ENCODE data around the gene PTPRT.

Gene PTPRT

DNA sequence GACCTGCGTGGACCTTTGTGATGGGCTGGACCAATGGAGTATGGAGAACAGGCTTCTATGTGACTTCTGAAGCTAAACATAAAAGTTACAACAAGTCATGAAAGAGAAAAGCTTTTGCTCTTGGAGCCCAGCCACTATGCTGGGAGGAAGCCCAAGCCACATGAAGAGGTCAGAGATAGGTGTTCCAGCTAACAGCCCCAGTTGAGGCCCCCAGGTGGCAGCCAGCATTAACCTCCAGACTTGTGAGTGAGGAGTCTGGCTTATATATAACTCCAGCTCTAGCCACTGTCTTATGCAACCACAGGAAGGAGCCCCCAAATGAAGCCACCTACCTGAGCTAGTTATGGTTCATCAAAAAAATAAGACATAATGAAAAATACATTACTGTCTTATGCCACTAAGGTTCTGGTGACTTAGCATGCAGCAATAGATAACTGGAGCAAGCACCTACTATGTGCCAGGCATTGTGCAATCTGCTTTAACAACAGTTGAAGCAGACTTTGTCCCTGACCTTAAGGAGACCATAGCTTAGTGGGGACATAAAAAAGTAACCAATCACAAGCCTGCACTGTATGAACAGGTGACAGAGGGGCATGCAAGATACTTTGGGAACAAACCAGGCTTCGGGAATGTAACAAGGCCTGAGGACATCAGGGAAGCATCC, 599.6 kb downstream of the PTPRT start:
- H3K4me1 ChIP-seq (ENCODE audit: insufficient read depth, low read length), result no peaks in the 10 kb centered on the region
- H3K4me3 ChIP-seq (ENCODE audit: low read length), result no peak overlapping the region
- no peaks in the 10 kb centered on the region for H3K9me3 ChIP-seq (ENCODE audit: insufficient read depth, low read depth, low read length)
- 86% methylated on average over 2 of the region's 2 CpGs for WGBS
- H3K36me3 ChIP-seq (ENCODE audit: insufficient read depth, low read length), result no peaks in the 10 kb centered on the region
- H3K27me3 ChIP-seq (ENCODE audit: insufficient read depth, low read length), result no peaks in the 10 kb centered on the region
- H3K9ac ChIP-seq (ENCODE audit: low read depth, low read length), result no peak overlapping the region
- no peak overlapping the region for H3K27ac ChIP-seq (ENCODE audit: low read depth, low read length)

DNA sequence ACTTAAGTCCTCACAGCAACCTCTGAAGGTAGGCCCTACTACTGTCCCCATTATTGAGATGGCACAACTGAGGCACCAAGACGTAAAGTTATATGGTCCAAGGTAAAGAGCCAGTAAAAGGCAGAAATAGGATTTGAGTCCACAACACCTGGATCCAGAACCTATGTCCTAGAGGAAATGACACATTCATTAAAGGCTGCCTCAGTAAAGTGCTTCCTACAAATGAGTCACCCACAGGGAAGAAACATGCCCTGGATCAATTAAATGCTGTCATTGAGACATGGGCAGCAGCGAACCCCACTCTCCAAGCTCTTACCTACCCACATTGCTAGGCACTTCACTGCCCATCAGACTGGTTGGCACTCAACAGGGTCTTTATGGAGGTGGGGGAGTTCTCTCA, 600.9 kb downstream of the PTPRT start:
- H3K27ac ChIP-seq (ENCODE audit: low read depth, low read length), result no peak overlapping the region
- H3K4me3 ChIP-seq (ENCODE audit: low read length), result no peak overlapping the region
- no peak overlapping the region for H3K9ac ChIP-seq (ENCODE audit: low read depth, low read length)
- H3K4me1 ChIP-seq (ENCODE audit: insufficient read depth, low read length), result no peaks in the 10 kb centered on the region
- H3K9me3 ChIP-seq (ENCODE audit: insufficient read depth, low read depth, low read length), result no peaks in the 10 kb centered on the region
- no peaks in the 10 kb centered on the region for H3K36me3 ChIP-seq (ENCODE audit: insufficient read depth, low read length)
- H3K27me3 ChIP-seq (ENCODE audit: insufficient read depth, low read length), result no peaks in the 10 kb centered on the region
- WGBS, result 86% methylated on average over 2 of the region's 2 CpGs

DNA sequence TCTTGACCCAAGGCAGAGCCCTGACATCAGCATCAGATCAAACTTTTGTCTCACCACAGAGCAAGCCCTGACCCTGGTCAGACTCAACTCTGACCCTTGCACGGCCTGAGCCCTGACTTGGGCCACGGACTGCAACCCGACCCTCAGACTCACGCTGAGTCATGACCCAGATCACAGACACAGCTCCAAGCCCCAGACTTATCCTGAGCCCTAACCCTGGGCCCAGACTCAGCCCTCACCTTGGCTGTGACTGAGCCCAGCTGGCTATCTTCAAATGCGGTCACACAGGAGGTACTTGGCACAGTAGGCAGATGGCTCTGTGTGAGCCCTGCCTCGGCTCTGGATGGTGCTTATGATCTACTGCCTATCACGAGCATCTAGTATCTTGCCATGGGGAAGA, 602.3 kb downstream of the PTPRT start:
- H3K4me3 ChIP-seq (ENCODE audit: low read length), result no peak overlapping the region
- no peaks in the 10 kb centered on the region for H3K27me3 ChIP-seq (ENCODE audit: insufficient read depth, low read length)
- H3K9me3 ChIP-seq (ENCODE audit: insufficient read depth, low read depth, low read length), result no peaks in the 10 kb centered on the region
- WGBS, result 87% methylated on average over 7 of the region's 7 CpGs
- H3K27ac ChIP-seq (ENCODE audit: low read depth, low read length), result no peak overlapping the region
- H3K36me3 ChIP-seq (ENCODE audit: insufficient read depth, low read length), result no peaks in the 10 kb centered on the region
- H3K4me1 ChIP-seq (ENCODE audit: insufficient read depth, low read length), result no peaks in the 10 kb centered on the region
- no peak overlapping the region for H3K9ac ChIP-seq (ENCODE audit: low read depth, low read length)

DNA sequence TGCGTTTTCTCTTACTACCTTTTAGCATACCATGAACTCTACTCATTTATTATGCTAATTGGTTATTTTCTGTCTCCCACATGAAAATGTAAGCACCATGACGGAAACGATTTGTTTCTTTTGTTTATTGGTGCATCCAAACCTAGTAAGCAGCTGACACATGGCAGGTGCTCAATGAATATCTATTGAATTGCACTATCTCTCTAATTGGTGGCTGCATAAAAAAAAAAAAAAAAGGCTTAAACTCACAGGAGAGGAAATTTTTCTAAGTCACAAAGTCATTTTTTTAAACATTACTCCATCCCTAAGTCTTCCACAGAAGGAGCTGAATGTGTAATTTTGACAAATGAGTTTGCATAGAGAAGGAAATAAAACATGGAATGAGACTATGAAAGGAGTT, 608.4 kb downstream of the PTPRT start:
- no peak overlapping the region for H3K9ac ChIP-seq (ENCODE audit: low read depth, low read length)
- 85% methylated on average over 3 of the region's 3 CpGs for WGBS

DNA sequence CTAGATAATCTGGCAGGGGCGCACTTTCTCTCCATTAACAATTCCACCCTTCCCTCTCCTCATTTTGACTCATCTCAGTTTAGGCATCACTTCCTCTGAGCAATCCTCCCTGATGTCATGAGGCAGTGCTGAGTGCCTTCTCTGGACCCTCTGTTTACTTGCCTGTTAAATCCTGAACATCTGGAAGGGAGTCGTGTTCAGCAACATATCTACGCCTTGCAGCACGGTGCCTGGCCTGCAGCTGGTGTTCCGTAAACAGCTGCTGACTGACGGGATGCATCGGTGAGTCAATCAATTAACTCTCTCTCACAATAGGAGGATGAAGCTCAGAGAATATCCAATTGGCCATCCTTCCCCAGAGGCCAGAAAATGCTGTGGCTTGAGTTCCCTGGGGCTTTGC, 613.5 kb downstream of the PTPRT start:
- WGBS, result 82% methylated on average over 7 of the region's 7 CpGs
- H3K27me3 ChIP-seq (ENCODE audit: insufficient read depth, low read length), result no peaks in the 10 kb centered on the region
- no peaks in the 10 kb centered on the region for H3K36me3 ChIP-seq (ENCODE audit: insufficient read depth, low read length)
- H3K9ac ChIP-seq (ENCODE audit: low read depth, low read length), result no peak overlapping the region
- no peaks in the 10 kb centered on the region for H3K4me1 ChIP-seq (ENCODE audit: insufficient read depth, low read length)
- H3K27ac ChIP-seq (ENCODE audit: low read depth, low read length), result no peak overlapping the region
- H3K4me3 ChIP-seq (ENCODE audit: low read length), result no peak overlapping the region
- 0 out of 2 replicates have a peak, but pooled peaks cover 7% of the 10 kb centered on the region for H3K9me3 ChIP-seq (ENCODE audit: insufficient read depth, low read depth, low read length)

More for the DNA sequence above, 608.4 kb downstream of the PTPRT start:
- no peaks in the 10 kb centered on the region for H3K36me3 ChIP-seq (ENCODE audit: insufficient read depth, low read length)
- H3K9me3 ChIP-seq (ENCODE audit: insufficient read depth, low read depth, low read length), result no peaks in the 10 kb centered on the region
- no peaks in the 10 kb centered on the region for H3K27me3 ChIP-seq (ENCODE audit: insufficient read depth, low read length)
- no peak overlapping the region for H3K4me3 ChIP-seq (ENCODE audit: low read length)
- H3K27ac ChIP-seq (ENCODE audit: low read depth, low read length), result no peak overlapping the region
- 0 out of 2 replicates have a peak, but pooled peaks cover 6% of the 10 kb centered on the region for H3K4me1 ChIP-seq (ENCODE audit: insufficient read depth, low read length)

DNA sequence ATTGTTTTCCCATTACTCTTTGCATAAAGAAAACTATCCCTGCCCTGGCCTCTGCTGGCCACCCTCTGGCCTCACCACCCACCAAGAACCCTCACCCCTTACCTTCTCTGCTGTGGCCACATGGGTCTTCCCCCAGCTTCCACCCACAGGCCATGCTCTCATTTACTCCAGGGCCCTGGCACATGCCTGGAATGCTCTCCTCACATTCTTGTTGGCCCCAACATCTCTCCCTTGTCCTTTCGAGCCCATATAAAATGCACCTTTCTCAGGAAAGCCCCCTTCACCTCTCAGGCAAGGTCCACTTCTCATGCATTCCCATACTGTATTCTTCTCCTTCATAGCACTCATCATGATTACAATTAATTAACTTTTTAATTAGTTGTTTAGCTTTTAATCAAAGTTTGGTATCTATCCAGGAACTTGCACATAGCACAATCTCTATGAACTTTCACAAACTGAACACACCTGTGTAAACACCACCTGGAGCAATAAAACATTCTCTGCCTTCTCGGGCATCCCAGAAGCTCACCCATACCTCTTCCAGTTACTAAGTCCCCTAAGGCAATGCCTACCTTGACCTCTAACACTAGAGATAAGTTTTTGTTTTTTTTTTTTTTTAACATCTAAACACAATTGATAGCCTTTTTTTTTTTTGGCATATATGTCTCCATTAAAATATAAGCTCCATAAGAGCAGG, 617.2 kb downstream of the PTPRT start:
- Histone ChIP-seq H3K4me3 (ENCODE audit: low read length) (no peak overlapping the region), H3K27me3 (ENCODE audit: insufficient read depth, low read length) (no peaks in the 10 kb centered on the region), H3K9ac (ENCODE audit: low read depth, low read length) (no peak overlapping the region), H3K36me3 (ENCODE audit: insufficient read depth, low read length) (no peaks in the 10 kb centered on the region), H3K4me1 (ENCODE audit: insufficient read depth, low read length) (no peaks in the 10 kb centered on the region), H3K27ac (ENCODE audit: low read depth, low read length) (no peak overlapping the region), H3K9me3 (ENCODE audit: insufficient read depth, low read depth, low read length) (0 out of 2 replicates have a peak, but pooled peaks cover 11% of the 10 kb centered on the region)
- 47% methylated on average over 2 of the region's 2 CpGs for WGBS

DNA sequence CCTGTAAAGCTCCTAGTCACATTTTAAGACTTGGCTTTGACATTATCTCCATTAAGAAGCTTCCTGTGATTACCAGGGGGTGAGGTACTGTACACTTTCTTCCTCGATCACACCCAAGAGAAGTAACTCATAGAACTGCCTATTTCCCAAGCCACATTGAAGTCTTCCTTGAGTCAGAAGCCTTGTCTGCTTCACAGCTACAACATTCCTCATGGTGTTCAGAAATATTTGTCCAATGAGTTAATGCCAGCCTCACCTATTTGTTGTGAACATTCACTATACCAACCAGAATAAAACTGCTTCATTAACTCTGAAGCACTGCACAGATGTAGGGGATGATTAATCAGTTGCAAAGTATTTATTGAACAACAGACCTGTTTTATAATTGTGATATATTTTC, 622.3 kb downstream of the PTPRT start:
- 85% methylated on average over 1 of the region's 1 CpG for WGBS
- H3K36me3 ChIP-seq (ENCODE audit: insufficient read depth, low read length), result no peaks in the 10 kb centered on the region
- no peaks in the 10 kb centered on the region for H3K27me3 ChIP-seq (ENCODE audit: insufficient read depth, low read length)
- no peaks in the 10 kb centered on the region for H3K4me1 ChIP-seq (ENCODE audit: insufficient read depth, low read length)
- H3K9ac ChIP-seq (ENCODE audit: low read depth, low read length), result no peak overlapping the region
- H3K4me3 ChIP-seq (ENCODE audit: low read length), result no peak overlapping the region
- H3K9me3 ChIP-seq (ENCODE audit: insufficient read depth, low read depth, low read length), result 0 out of 2 replicates have a peak, but pooled peaks cover 8% of the 10 kb centered on the region
- H3K27ac ChIP-seq (ENCODE audit: low read depth, low read length), result no peak overlapping the region

DNA sequence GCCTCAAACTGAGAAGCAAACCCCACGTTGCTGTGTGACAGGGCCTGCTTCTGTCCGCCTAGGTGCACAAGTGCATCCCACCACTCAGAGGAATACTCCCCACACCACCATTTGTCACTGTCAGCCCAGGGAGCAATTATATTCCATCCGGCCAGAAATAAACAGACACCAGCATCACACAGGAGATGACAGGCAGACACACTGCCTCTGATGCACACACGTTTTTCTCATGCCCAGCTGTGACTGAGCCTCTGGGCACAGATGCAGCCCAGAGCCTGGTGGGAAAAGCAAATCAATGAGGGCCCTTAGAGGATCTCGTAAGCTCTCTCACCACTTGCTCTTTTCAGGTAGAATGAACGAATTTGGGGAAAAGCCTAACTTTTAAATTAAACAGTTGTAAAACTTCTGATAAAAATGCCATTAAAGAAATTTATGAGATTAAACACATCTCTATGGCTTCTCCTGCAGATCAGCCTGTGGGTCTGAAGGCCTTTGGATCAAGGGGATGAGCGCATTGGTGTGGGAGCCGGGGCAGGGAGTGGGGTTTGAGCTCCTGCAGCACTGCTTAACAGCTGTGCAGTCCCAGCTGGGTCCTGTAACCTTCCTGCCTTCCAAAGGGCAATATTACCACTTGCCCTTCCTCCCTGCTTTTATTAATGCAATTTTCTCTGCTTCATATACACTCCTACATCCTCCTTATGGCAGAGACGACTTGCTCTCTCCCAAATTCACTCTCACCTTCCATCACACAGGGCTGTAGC, 624.3 kb downstream of the PTPRT start:
- Histone ChIP-seq H3K9me3 (ENCODE audit: insufficient read depth, low read depth, low read length) (no peaks in the 10 kb centered on the region), H3K4me3 (ENCODE audit: low read length) (no peak overlapping the region), H3K9ac (ENCODE audit: low read depth, low read length) (no peak overlapping the region), H3K4me1 (ENCODE audit: insufficient read depth, low read length) (no peaks in the 10 kb centered on the region), H3K36me3 (ENCODE audit: insufficient read depth, low read length) (no peaks in the 10 kb centered on the region), H3K27ac (ENCODE audit: low read depth, low read length) (no peak overlapping the region), H3K27me3 (ENCODE audit: insufficient read depth, low read length) (no peaks in the 10 kb centered on the region)
- WGBS, result 80% methylated on average over 9 of the region's 9 CpGs

DNA sequence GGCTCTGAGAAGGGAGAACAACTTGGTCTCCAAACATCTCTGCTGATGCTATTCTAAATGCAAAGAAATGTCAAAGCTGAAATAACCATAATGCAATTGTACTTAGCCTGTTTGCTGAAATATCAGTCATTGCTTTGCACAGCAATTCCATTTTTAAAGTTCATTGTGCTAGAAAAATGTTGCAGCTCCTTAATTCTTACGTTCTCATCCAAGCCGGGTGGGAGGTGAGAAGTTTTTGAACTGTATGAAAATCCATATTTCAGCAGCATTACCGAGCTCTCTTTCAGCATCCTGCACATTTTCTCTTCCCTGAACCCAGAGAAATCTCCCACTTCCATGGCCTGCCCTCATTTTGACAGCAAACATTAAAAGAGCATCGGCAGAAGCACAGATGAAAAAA, 630.0 kb downstream of the PTPRT start:
- Histone ChIP-seq H3K36me3 (ENCODE audit: insufficient read depth, low read length) (no peaks in the 10 kb centered on the region), H3K4me1 (ENCODE audit: insufficient read depth, low read length) (no peaks in the 10 kb centered on the region), H3K27me3 (ENCODE audit: insufficient read depth, low read length) (no peaks in the 10 kb centered on the region), H3K27ac (ENCODE audit: low read depth, low read length) (no peak overlapping the region), H3K9ac (ENCODE audit: low read depth, low read length) (no peak overlapping the region), H3K9me3 (ENCODE audit: insufficient read depth, low read depth, low read length) (no peaks in the 10 kb centered on the region), H3K4me3 (ENCODE audit: low read length) (no peak overlapping the region)
- 94% methylated on average over 4 of the region's 4 CpGs for WGBS

DNA sequence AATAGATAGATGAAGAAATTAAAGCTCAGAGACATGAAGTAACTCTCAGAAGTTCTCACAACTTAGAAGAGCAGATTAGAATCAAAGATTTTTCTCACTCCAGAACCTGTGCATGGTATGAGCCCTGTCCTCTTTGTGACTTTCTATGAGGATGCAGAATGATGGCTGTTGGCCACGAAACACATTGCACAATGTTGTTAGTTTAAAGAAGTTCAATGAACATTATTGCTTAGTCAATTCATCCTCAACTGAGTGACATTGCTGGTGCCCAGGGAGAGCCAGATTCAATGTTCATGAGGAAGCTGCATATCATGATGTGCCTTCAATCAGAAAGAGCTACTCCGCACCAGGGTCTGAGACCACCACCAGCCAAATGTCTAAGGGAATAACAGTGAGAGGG, 633.1 kb downstream of the PTPRT start:
- Histone ChIP-seq H3K9ac (ENCODE audit: low read depth, low read length) (no peak overlapping the region), H3K4me3 (ENCODE audit: low read length) (no peak overlapping the region), H3K27me3 (ENCODE audit: insufficient read depth, low read length) (no peaks in the 10 kb centered on the region), H3K27ac (ENCODE audit: low read depth, low read length) (no peak overlapping the region), H3K36me3 (ENCODE audit: insufficient read depth, low read length) (no peaks in the 10 kb centered on the region), H3K9me3 (ENCODE audit: insufficient read depth, low read depth, low read length) (no peaks in the 10 kb centered on the region), H3K4me1 (ENCODE audit: insufficient read depth, low read length) (no peaks in the 10 kb centered on the region)
- WGBS, result 84% methylated on average over 2 of the region's 2 CpGs

DNA sequence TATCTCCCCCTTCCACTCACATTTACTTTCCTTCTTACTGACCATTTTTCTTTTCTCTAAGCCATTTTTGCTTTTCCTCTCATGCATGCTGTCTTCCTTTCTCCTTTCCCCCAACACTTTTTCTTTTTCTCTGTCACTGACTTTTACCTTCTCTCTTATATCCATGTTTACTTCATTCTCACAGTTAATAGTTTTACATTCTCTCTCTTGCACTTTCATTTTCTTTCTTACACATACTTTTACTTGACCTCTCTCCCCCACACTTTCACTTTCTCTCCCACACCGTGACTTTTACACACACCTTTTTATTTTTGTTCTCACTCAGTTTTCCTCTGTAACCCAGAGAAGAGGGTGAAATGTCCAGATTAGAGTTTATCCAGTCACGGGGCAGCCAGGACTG, 636.3 kb downstream of the PTPRT start:
- H3K4me1 ChIP-seq (ENCODE audit: insufficient read depth, low read length), result no peaks in the 10 kb centered on the region
- H3K27ac ChIP-seq (ENCODE audit: low read depth, low read length), result no peak overlapping the region
- no peaks in the 10 kb centered on the region for H3K36me3 ChIP-seq (ENCODE audit: insufficient read depth, low read length)
- H3K27me3 ChIP-seq (ENCODE audit: insufficient read depth, low read length), result no peaks in the 10 kb centered on the region
- WGBS, result 79% methylated on average over 2 of the region's 2 CpGs
- H3K9me3 ChIP-seq (ENCODE audit: insufficient read depth, low read depth, low read length), result no peaks in the 10 kb centered on the region
- H3K9ac ChIP-seq (ENCODE audit: low read depth, low read length), result no peak overlapping the region
- H3K4me3 ChIP-seq (ENCODE audit: low read length), result no peak overlapping the region

All from HUES64 (cell line).